Measurements from ENCODE around the gene ACAD10. TPM values are rescaled to one million over a fixed set of nuclear protein-coding genes. Genes with fewer than 3 reads are reported as not detected.

Gene ACAD10
- total RNA-seq, 4 donors from 2014 or later, result 13.9 to 20.4 (median 16.6) TPM

DNA sequence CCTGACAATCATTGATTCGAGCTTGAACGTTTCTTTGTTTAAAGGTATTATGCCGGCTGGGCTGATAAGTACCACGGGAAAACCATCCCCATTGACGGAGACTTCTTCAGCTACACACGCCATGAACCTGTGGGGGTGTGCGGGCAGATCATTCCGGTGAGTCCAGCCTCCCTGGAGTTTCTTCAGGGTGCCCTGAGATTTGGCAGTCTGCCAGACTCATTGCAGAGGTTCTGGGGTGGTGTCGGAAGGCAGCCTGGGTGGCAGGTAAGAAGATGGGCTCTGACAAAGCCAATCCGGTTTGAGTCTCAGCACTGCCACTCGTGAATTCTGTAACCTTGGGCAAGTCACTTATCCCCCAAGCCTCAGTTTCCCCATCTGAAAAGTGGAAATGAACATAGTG lies 103.9 kb downstream of the ACAD10 start:
- Histone ChIP-seq H3K27ac (no peak overlapping the region), H3K36me3 (peaks cover 5 to 100% (median 72%) of the 10 kb centered on the region in 3 donors), H3K9me3 (no peaks in the 10 kb centered on the region), H3K27me3 (no peaks in the 10 kb centered on the region), H3K4me3 (no peak overlapping the region), H3K4me1 (peaks cover 4 to 35% (median 8%) of the 10 kb centered on the region in 3 donors)
- TF ChIP-seq, protein P1, sequence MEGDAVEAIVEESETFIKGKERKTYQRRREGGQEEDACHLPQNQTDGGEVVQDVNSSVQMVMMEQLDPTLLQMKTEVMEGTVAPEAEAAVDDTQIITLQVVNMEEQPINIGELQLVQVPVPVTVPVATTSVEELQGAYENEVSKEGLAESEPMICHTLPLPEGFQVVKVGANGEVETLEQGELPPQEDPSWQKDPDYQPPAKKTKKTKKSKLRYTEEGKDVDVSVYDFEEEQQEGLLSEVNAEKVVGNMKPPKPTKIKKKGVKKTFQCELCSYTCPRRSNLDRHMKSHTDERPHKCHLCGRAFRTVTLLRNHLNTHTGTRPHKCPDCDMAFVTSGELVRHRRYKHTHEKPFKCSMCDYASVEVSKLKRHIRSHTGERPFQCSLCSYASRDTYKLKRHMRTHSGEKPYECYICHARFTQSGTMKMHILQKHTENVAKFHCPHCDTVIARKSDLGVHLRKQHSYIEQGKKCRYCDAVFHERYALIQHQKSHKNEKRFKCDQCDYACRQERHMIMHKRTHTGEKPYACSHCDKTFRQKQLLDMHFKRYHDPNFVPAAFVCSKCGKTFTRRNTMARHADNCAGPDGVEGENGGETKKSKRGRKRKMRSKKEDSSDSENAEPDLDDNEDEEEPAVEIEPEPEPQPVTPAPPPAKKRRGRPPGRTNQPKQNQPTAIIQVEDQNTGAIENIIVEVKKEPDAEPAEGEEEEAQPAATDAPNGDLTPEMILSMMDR (IDR thresholded peaks at IDR 0.05), result no peak
- no peak for TF ChIP-seq POLR2A (IDR thresholded peaks at IDR 0.05)
- no peak for DNase-seq
- intact Hi-C loops (cut with DNase I), result no loop called here
- WGBS, 2 donors, result 80 to 85% methylated on average over 5 to 10 of the region's 11 CpGs

DNA sequence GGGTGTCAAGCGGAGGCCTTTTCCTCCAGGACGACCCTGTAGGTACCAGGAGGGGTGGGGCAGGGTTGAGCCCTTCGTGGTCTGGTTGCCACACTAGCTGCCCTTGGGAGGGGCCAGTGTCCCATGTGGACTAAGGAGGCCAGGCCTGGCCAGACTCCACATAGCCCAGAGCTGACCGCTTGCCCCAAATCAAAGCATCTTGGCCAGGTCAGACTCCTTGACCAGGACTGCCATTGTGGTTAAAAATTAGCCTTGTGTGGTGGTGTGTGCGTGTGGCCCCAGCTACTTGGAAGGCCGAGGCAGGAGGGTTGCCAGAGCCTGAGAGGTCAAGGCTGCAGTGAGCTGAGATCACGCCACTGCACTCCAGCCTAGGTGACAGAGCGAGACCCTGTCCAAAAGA lies 105.7 kb downstream of the ACAD10 start:
- Histone ChIP-seq H3K27ac (peak overlapping the region; percentile 20 to 63 (median 54)), H3K9me3 (no peaks in the 10 kb centered on the region), H3K4me1 (peaks cover 4 to 29% (median 8%) of the 10 kb centered on the region in 3 donors), H3K36me3 (peaks cover 5 to 100% (median 76%) of the 10 kb centered on the region in 3 donors), H3K27me3 (no peaks in the 10 kb centered on the region), H3K4me3 (no peak overlapping the region)
- WGBS, 2 donors, result 83 to 93% methylated on average over 2 to 4 of the region's 8 CpGs
- no peak for DNase-seq
- intact Hi-C loops (cut with DNase I), result no loop called here
- TF ChIP-seq POLR2A (IDR thresholded peaks at IDR 0.05), result no peak
- TF ChIP-seq, protein P1 (IDR thresholded peaks at IDR 0.05), result no peak

DNA sequence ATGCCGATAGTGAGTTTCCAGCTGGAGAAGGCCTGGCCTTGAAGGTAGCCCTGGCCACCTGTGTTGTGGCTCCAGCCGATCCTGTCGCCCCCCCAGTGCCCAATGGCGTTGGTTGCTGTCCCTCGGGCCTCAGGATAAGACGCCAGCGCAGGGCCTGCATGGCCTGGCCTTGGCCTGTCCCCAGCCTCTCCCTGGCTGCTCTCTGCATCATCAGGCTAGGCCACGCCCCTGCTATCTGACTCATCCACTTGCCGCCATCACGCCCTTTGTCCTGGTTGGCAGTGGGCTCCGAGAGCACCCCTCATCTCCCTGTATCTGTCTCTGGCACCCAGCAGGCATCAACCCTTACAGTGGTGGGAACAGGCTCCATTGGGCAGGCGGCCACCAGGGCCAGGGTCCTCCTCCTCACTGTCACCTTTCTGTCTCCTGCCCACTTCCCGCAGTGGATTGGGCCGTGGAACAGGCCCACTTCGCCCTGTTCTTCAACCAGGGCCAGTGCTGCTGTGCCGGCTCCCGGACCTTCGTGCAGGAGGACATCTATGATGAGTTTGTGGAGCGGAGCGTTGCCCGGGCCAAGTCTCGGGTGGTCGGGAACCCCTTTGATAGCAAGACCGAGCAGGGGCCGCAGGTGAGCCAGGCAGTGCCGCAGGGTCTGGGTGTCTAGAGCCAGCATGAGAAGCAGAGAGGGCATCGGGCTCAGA lies 106.5 kb downstream of the ACAD10 start:
- TF ChIP-seq, protein P1 (IDR thresholded peaks at IDR 0.05), result no peak
- no peak for TF ChIP-seq POLR2A (IDR thresholded peaks at IDR 0.05)
- peak overlapping the region; percentile 20 to 63 (median 54) for H3K27ac ChIP-seq
- H3K4me3 ChIP-seq, result no peak overlapping the region
- no peaks in the 10 kb centered on the region for H3K9me3 ChIP-seq
- no peak for DNase-seq
- 70 to 76% methylated on average over 2 to 8 of the region's 27 CpGs for WGBS, 2 donors
- H3K4me1 ChIP-seq, result peaks cover 4 to 28% (median 8%) of the 10 kb centered on the region in 3 donors
- peaks cover 5 to 100% (median 75%) of the 10 kb centered on the region in 3 donors for H3K36me3 ChIP-seq
- no peaks in the 10 kb centered on the region for H3K27me3 ChIP-seq
- intact Hi-C loops (cut with DNase I), result no loop called here

DNA sequence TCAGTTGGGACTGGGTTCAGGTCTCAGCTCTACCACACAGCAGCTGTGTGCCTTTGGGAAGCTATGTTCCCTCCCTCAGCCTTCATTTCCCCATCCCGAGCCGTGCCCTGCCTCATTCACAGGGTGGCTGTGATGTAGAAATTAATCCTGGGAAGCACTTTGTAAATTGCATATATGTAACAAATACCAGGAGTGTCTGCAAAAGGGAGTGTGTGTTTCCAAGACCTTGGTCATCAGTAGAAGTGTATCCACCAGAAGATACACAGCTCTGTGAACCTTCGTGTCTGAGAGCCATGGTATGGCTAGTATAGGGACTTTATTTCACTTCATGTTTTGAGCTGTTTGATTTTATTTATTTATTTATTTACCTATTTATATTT lies 107.0 kb downstream of the ACAD10 start:
- intact Hi-C loops (cut with DNase I), result no loop called here
- Histone ChIP-seq H3K36me3 (peaks cover 6 to 100% (median 77%) of the 10 kb centered on the region in 3 donors), H3K27ac (peak overlapping the region in 2 of 4 donors; percentile 59 to 63), H3K4me1 (peaks cover 4 to 23% (median 8%) of the 10 kb centered on the region in 3 donors), H3K9me3 (no peaks in the 10 kb centered on the region), H3K27me3 (no peaks in the 10 kb centered on the region), H3K4me3 (no peak overlapping the region)
- TF ChIP-seq, protein P1 (IDR thresholded peaks at IDR 0.05), result no peak
- TF ChIP-seq POLR2A (IDR thresholded peaks at IDR 0.05), result no peak
- WGBS, 2 donors, result 85 to 88% methylated on average over 1 to 3 of the region's 3 CpGs
- DNase-seq, result no peak

DNA sequence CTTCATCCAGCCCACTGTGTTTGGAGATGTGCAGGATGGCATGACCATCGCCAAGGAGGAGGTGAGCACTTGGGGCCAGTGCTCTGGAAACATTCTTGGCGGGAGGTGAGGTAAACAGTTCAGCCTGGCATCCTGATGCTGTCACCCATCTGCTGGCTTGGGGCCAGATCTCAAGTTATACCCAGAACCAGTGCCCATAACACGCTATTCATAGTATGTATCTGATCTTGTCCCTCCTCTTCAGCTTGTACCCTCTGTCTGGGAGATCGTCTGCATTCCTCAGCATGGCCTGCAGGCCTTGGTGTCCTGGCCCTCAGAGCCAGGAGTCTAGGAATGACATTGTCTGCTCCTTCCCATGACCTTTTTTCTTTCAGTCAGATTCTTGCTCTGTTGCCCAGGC lies 112.3 kb downstream of the ACAD10 start:
- no peak for DNase-seq
- TF ChIP-seq, protein P1 (IDR thresholded peaks at IDR 0.05), result no peak
- no peak for TF ChIP-seq POLR2A (IDR thresholded peaks at IDR 0.05)
- Histone ChIP-seq H3K36me3 (peaks cover 16 to 100% (median 81%) of the 10 kb centered on the region in 3 donors), H3K27ac (no peak overlapping the region), H3K27me3 (no peaks in the 10 kb centered on the region), H3K4me3 (no peak overlapping the region), H3K4me1 (no peaks in the 10 kb centered on the region), H3K9me3 (no peaks in the 10 kb centered on the region)
- intact Hi-C loops (cut with DNase I), result no loop called here
- 61 to 91% methylated on average over 2 of the region's 4 CpGs for WGBS, 2 donors

All from esophagus squamous epithelium (tissue), 5 donors.